ENCODE data around the gene CR1L.

DNA sequence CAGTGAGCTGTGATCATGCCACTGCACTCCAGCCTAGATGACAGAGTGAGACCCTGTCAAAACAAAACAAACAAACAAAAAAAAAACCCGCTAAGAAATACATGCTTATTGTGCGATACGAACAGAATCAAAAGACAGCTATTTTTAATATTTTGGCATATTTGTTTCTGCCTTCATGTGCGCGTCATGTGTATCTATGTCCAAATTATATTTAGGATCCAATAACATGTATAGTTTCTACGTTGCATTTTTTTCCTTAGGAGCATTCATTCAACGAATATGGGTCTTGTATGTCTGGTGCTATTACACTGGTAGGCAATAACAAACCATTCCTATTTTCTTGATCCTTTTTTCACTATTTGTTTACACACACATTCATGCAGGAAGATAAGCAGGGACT, 108.7 kb downstream of the CR1L start:
- TF ChIP-seq OSR1 (CRISPR knock-in tag; IDR thresholded peaks at IDR 0.05) = no peak
- TF ChIP-seq ZNF565 (CRISPR knock-in tag; conservative IDR thresholded peaks at IDR 0.05; ENCODE audit: low read depth) = no peak
- no peak for TF ChIP-seq TCF4 (CRISPR knock-in tag; IDR thresholded peaks at IDR 0.05; ENCODE audit: borderline replicate concordance)
- no peak for TF ChIP-seq ZNF8 (CRISPR knock-in tag; IDR thresholded peaks at IDR 0.05)
- TF ChIP-seq ZC3H10 (CRISPR knock-in tag; IDR thresholded peaks at IDR 0.05) = no peak
- no peak for TF ChIP-seq ESRRG (CRISPR knock-in tag; IDR thresholded peaks at IDR 0.05)
- TF ChIP-seq, protein P1, sequence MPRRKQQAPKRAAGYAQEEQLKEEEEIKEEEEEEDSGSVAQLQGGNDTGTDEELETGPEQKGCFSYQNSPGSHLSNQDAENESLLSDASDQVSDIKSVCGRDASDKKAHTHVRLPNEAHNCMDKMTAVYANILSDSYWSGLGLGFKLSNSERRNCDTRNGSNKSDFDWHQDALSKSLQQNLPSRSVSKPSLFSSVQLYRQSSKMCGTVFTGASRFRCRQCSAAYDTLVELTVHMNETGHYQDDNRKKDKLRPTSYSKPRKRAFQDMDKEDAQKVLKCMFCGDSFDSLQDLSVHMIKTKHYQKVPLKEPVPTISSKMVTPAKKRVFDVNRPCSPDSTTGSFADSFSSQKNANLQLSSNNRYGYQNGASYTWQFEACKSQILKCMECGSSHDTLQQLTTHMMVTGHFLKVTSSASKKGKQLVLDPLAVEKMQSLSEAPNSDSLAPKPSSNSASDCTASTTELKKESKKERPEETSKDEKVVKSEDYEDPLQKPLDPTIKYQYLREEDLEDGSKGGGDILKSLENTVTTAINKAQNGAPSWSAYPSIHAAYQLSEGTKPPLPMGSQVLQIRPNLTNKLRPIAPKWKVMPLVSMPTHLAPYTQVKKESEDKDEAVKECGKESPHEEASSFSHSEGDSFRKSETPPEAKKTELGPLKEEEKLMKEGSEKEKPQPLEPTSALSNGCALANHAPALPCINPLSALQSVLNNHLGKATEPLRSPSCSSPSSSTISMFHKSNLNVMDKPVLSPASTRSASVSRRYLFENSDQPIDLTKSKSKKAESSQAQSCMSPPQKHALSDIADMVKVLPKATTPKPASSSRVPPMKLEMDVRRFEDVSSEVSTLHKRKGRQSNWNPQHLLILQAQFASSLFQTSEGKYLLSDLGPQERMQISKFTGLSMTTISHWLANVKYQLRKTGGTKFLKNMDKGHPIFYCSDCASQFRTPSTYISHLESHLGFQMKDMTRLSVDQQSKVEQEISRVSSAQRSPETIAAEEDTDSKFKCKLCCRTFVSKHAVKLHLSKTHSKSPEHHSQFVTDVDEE (CRISPR knock-in tag; IDR thresholded peaks at IDR 0.05) = no peak

Data from SK-N-SH treated with all-trans-retinoic acid at 6 μM for 48 hours (cell line).